Measurements from ENCODE around the gene FLT3. TPM values are rescaled to one million over a fixed set of nuclear protein-coding genes. Genes with fewer than 3 reads are reported as not detected.

Gene FLT3
- polyA plus RNA-seq, 2 of the 4 experiments (the other 2 are of a cell fraction) = not detected

GRCh38 chr13:28049880-28050875 is 50.2 kb downstream of the FLT3 start:
- no peak for DNase-seq (ENCODE audit: low read depth in 1 of 2, low spot score in 1 of 2)
- Histone ChIP-seq H3K9me3 (no peaks in the 10 kb centered on the region), H3K4me3 (no peak overlapping the region), H3K27ac (no peak overlapping the region), H3K4me1 (no peaks in the 10 kb centered on the region), H3K4me2 (no peak overlapping the region)
- 59% methylated on average over 7 of the region's 7 CpGs for WGBS (ENCODE audit: missing lambda C conversion rate)
- CTCF ChIA-PET = interaction anchor here (0.9 kb wide), 1 partner anchor 10 kb away, joined by 5 read pairs; no protein-coding TSS in a partner anchor
- TF ChIP-seq KDM1A (IDR thresholded peaks at IDR 0.05; ENCODE audit: low read depth) = no peak
- no peak for TF ChIP-seq RARB (CRISPR knock-in tag; IDR thresholded peaks at IDR 0.05)
- no peak for TF ChIP-seq BCL3 (IDR thresholded peaks at IDR 0.05)
- TF ChIP-seq CBX2 (IDR thresholded peaks at IDR 0.05; ENCODE audit: borderline replicate concordance, low read depth) = no peak
- no peak for TF ChIP-seq MYC (IDR thresholded peaks at IDR 0.05; ENCODE audit: borderline replicate concordance, low read length)
- no peak for FAIRE-seq
- POLR2A ChIA-PET = no interaction called here
- no peak for ATAC-seq

GRCh38 chr13:28049215-28049614 is 51.2 kb downstream of the FLT3 start:
- ChIA-PET CTCF (no interaction called here), POLR2A (no interaction called here)
- WGBS (ENCODE audit: missing lambda C conversion rate) = 38% methylated on average over 5 of the region's 5 CpGs
- FAIRE-seq (no peak), ATAC-seq (no peak), DNase-seq (ENCODE audit: low read depth in 1 of 2, low spot score in 1 of 2) (no peak)
- TF ChIP-seq SREBF2 (IDR thresholded peaks at IDR 0.05) (no peak), JUNB (IDR thresholded peaks at IDR 0.05) (no peak), ELK1 (IDR thresholded peaks at IDR 0.05; ENCODE audit: low read depth, low read length) (no peak), ZC3H11A (IDR thresholded peaks at IDR 0.05) (no peak), CTCF (IDR thresholded peaks at IDR 0.05) (no peak), BHLHE40 (IDR thresholded peaks at IDR 0.05; ENCODE audit: low read depth, low read length) (no peak), NPAS2 (CRISPR knock-in tag; IDR thresholded peaks at IDR 0.05; ENCODE audit: borderline replicate concordance) (no peak), MAZ (IDR thresholded peaks at IDR 0.05; ENCODE audit: borderline replicate concordance, low read depth, low read length) (no peak), RCOR1 (IDR thresholded peaks at IDR 0.05; ENCODE audit: low read depth, low read length) (no peak), FOSB (CRISPR knock-in tag; IDR thresholded peaks at IDR 0.05) (no peak), HOXA7 (CRISPR knock-in tag; IDR thresholded peaks at IDR 0.05) (no peak), CHD2 (IDR thresholded peaks at IDR 0.05; ENCODE audit: low read length, partially characterized antibody) (no peak), HOXB5 (CRISPR knock-in tag; IDR thresholded peaks at IDR 0.05) (no peak), MAFK (IDR thresholded peaks at IDR 0.05; ENCODE audit: partially characterized antibody) (no peak), HMGXB4 (CRISPR knock-in tag; IDR thresholded peaks at IDR 0.05; ENCODE audit: borderline replicate concordance) (no peak), RNF2 (IDR thresholded peaks at IDR 0.05; ENCODE audit: borderline replicate concordance, low read depth) (no peak)
- Histone ChIP-seq H3K4me2 (no peak overlapping the region), H3K4me1 (no peaks in the 10 kb centered on the region), H3K27ac (no peak overlapping the region), H3K4me3 (no peak overlapping the region), H3K9me3 (no peaks in the 10 kb centered on the region)

Measured in A549 (cell line).